Caco-2 (cell line): Measurements from ENCODE around the gene ERBB4. TPM values are rescaled to one million over a fixed set of nuclear protein-coding genes. Genes with fewer than 3 reads are reported as not detected.

Source experiments
- BruUV-seq: library from RNA; stranded (reverse); fragments of 400-500 nt; replicated peaks from 2 replicates; lab custom pipeline; 2021; lab: Mats Ljungman, UMichigan
- CTCF ChIA-PET: fragments of 300-600 bp; sonication (Branson Sonifier 250); formaldehyde crosslinking; loops from one replicate; lab custom pipeline; 2022; ENCODE audit warnings: antibody characterized with exemption; lab: Charles Lee
- POLR2A ChIA-PET: fragments of 300-600 bp; sonication (Branson Sonifier 250); formaldehyde crosslinking; loops from one replicate; lab custom pipeline; 2022; ENCODE audit warnings: antibody characterized with exemption; lab: Charles Lee
- DNase-seq, 2 experiments: peaks; one replicate each; pipeline versions ENCODE4 v3.0.0 to v3.0.0-alpha.2; 2020 to 2022
- H3K27me3 ChIP-seq: replicated peaks from 2 replicates; pipeline ENCODE4 v1.6.0; 2011; ENCODE audit warnings: low read length; ENCODE audit not compliant: control insufficient read depth, insufficient read depth
- H3K36me3 ChIP-seq: 2 replicates; pipeline ENCODE4 v1.5.1; 2011; ENCODE audit warnings: low read length; ENCODE audit not compliant: control insufficient read depth, insufficient read depth
- H3K4me1 ChIP-seq: fragments of 250-450 bp; sonication (Bioruptor Pico); 2 replicates; pipeline ENCODE4 v1.5.1; 2020; ENCODE audit warnings: mild to moderate bottlenecking
- H3K4me3 ChIP-seq: 2 replicates; pipeline ENCODE4 v1.5.1; 2011; ENCODE audit warnings: low read depth, mild to moderate bottlenecking, control low read depth, low read length
- H3K9me3 ChIP-seq: fragments of 250-450 bp; sonication (Bioruptor Pico); 2 replicates; pipeline ENCODE4 v1.5.1; 2020; ENCODE audit warnings: mild to moderate bottlenecking, moderate library complexity
- H3K27ac Mint-ChIP-seq: one replicate; pipeline ENCODE4 v1.8.0; 2022; ENCODE audit warnings: mixed read lengths; ENCODE audit not compliant: unreplicated experiment
- H3K27me3 Mint-ChIP-seq: one replicate; pipeline ENCODE4 v1.8.0; 2022; ENCODE audit warnings: mixed read lengths; ENCODE audit not compliant: insufficient read depth, unreplicated experiment
- H3K36me3 Mint-ChIP-seq: one replicate; pipeline ENCODE4 v1.8.0; 2022; ENCODE audit warnings: mild to moderate bottlenecking, mixed read lengths; ENCODE audit not compliant: insufficient read depth, unreplicated experiment
- H3K4me1 Mint-ChIP-seq: one replicate; pipeline ENCODE4 v1.8.0; 2022; ENCODE audit warnings: low read depth, mixed read lengths; ENCODE audit not compliant: unreplicated experiment
- H3K4me3 Mint-ChIP-seq: one replicate; pipeline ENCODE4 v1.8.0; 2022; ENCODE audit warnings: mild to moderate bottlenecking, moderate library complexity, mixed read lengths; ENCODE audit not compliant: unreplicated experiment
- H3K9me3 Mint-ChIP-seq: one replicate; pipeline ENCODE4 v1.8.0; 2022; ENCODE audit warnings: mixed read lengths; ENCODE audit not compliant: unreplicated experiment
- CTCF ChIP-seq, 2 experiments: fragments of 200-600 bp in 1 of 2; IDR thresholded peaks; 1 replicate in 1 of 2; 2 replicates in 1 of 2; pipeline versions ENCODE4 v1.5.1 to v1.8.0; 2011 to 2022; ENCODE audit warnings: antibody characterized with exemption in 1 of 2, control low read depth in 1 of 2, inconsistent platforms in 1 of 2, low read depth in 1 of 2, low read length in 1 of 2, mild to moderate bottlenecking in 1 of 2, moderate library complexity in 1 of 2; ENCODE audit not compliant: insufficient read depth in 1 of 2, severe bottlenecking in 1 of 2, unreplicated experiment in 1 of 2
- intact Hi-C: fragments of 100-400 bp; cut with micrococcal nuclease; formaldehyde crosslinking; loops from one replicate; pipeline ENCODE4 v1.10.0; 2022; ENCODE audit not compliant: unreplicated experiment
- total RNA-seq: library from RNA; stranded (reverse); gene quantifications from 2 replicates; pipeline ENCODE4 v1.2.3, GENCODE V29; 2022

The ERBB4 gene
- total RNA-seq, 1 experiment from 2014 or later: not detected

- H3K4me1 ChIP-seq: no peaks in the 10 kb centered on the region
- intact Hi-C loops: loop anchor here (1.0 to 10.0 kb wide), 2 partner anchors 241 to 1112 kb away; no protein-coding TSS in a partner anchor
- no peaks in the 10 kb centered on the region for H3K36me3 ChIP-seq
- no peaks in the 10 kb centered on the region for H3K9me3 ChIP-seq
- no peak overlapping the region for H3K4me3 ChIP-seq
- ChIA-PET POLR2A (no interaction called here), CTCF (interaction anchor here (0.6 to 1.1 kb wide), 3 partner anchors 14 to 1113 kb away, joined by 3 to 5 read pairs (median 4); no protein-coding TSS in a partner anchor)
- no peaks in the 10 kb centered on the region; the same call in 1 of the 2 replicates for H3K27me3 ChIP-seq
- H3K27ac Mint-ChIP-seq: no peak overlapping the region
- no TSS peak for BruUV-seq
- no peaks in the 10 kb centered on the region for H3K9me3 Mint-ChIP-seq
- DNase-seq: peak; percentile 37 to 38
- H3K4me1 Mint-ChIP-seq: no peaks in the 10 kb centered on the region
- TF ChIP-seq CTCF (IDR thresholded peaks at IDR 0.05; ENCODE audit: insufficient read depth in 1 of 2, low read depth in 1 of 2, low read length in 1 of 2, severe bottlenecking in 1 of 2, unreplicated experiment in 1 of 2): peak; percentile 71 to 93
- H3K36me3 Mint-ChIP-seq: no peaks in the 10 kb centered on the region
- no peak overlapping the region for H3K4me3 Mint-ChIP-seq
- peaks cover 6% of the 10 kb centered on the region for H3K27me3 Mint-ChIP-seq
Observed at GRCh38 chr2:211455216-211455841, 1083.3 kb downstream of the ERBB4 start.

GRCh38 chr2:211454679-211455078 is 1083.9 kb downstream of the ERBB4 start:
- no peak overlapping the region for H3K4me3 Mint-ChIP-seq

More at GRCh38 chr2:211454679-211455078, 1083.9 kb downstream of the ERBB4 start:
- CTCF ChIA-PET: interaction anchor here (0.9 to 1.1 kb wide), 2 partner anchors 13 to 23 kb away, joined by 4 to 5 read pairs; no protein-coding TSS in a partner anchor
- Histone ChIP-seq H3K27me3 (no peaks in the 10 kb centered on the region; the same call in 1 of the 2 replicates), H3K36me3 (no peaks in the 10 kb centered on the region), H3K4me1 (no peaks in the 10 kb centered on the region), H3K9me3 (no peaks in the 10 kb centered on the region), H3K4me3 (no peak overlapping the region)
- H3K27ac Mint-ChIP-seq: no peak overlapping the region
- H3K27me3 Mint-ChIP-seq: peaks cover 5% of the 10 kb centered on the region
- DNase-seq: no peak
- intact Hi-C loops: loop anchor here (1.0 to 10.0 kb wide), 2 partner anchors 240 to 1113 kb away; no protein-coding TSS in a partner anchor
- POLR2A ChIA-PET: no interaction called here
- no peaks in the 10 kb centered on the region for H3K36me3 Mint-ChIP-seq
- H3K4me1 Mint-ChIP-seq: no peaks in the 10 kb centered on the region
- TF ChIP-seq CTCF (IDR thresholded peaks at IDR 0.05; ENCODE audit: insufficient read depth in 1 of 2, low read depth in 1 of 2, low read length in 1 of 2, severe bottlenecking in 1 of 2, unreplicated experiment in 1 of 2): no peak
- no TSS peak for BruUV-seq
- no peaks in the 10 kb centered on the region for H3K9me3 Mint-ChIP-seq
